ENCODE results near the gene SORL1.
"Not testable (repeated sequence)": the region's sequence is repeated elsewhere in the genome, so short reads cannot be mapped to it uniquely, and the experiment has no call there.

Gene SORL1

DNA sequence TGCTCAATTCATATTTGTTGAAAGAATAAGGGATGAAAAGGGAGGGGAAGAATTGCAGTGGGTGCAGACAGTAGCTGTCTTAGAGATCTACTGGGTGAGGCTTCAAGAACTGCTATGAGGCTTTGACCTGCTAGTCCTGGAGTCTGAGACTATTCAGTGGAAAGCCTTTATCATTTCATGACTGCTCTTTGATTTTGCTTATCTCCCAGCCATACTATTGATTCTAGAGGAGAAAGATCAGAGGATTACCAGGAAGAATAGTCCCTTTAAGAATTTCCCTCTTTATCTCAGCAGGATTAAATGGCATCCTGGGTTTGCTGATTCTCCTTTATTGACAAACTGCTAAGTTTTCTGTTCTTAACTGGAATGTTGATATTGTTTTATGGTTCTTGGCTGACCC lies 108.1 kb downstream of the SORL1 start:
- no peak for DNase-seq (ENCODE audit: low read depth in 1 of 2, low spot score in 1 of 2)

DNA sequence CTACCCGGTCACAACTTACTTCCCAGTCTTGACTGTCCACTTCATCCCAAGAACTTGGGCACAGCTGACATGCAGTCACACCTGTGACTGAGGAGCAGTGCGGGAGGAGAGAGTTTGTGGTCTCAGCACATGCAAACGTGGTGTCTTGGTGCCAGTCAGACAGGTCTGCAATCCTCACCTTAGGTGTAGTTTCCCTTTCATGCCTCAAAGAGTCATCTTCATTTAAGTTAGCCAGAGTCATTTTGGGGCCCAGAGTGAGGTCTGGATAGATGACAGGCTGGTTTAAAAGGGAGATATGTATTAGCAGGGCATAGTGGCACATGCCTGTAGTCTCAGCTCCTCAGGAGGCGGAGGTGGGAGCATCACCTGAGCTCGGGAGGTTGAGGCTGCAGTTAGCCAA lies 109.1 kb downstream of the SORL1 start:
- DNase-seq (ENCODE audit: low read depth in 1 of 2, low spot score in 1 of 2): no peak

DNA sequence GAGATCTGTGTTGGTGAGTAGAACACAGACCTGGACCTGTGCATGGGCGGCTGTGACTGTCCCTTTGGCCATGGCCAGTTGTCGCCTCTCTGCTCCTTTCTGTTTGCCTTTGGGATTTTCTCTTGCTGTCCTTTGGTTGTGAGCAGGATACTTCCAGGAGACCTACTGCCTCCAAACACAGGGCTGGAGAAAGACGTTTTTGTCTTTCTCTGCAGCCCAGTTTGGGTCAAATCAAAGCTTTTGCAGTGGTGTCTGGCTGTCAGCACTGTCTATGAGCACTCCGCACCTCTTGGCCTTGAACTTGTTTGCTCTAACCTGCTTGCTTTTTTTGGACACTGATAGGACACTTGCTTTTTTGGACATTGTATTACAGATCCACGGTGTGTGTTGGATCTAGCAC lies 109.6 kb downstream of the SORL1 start:
- DNase-seq (ENCODE audit: low read depth in 1 of 2, low spot score in 1 of 2): no peak

DNA sequence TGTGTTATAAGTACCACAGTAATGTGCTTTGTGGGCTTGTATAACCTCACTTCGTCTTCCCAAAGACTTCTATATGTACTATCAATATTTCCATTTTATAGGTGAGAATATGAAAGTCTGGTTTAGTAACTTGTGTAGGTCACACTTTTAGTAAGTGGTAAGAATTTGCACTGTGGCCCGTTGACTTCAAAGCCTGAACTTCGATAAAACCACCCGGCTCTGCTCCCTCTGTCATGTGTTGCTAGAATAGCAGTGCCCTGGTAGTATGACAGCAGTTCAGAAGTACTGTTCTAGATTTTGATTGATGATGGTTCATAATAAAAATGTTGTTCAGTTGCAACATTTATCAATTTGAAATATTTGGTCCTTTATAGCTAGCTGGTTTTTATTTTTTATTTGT lies 110.9 kb downstream of the SORL1 start:
- DNase-seq (ENCODE audit: low read depth in 1 of 2, low spot score in 1 of 2): no peak

DNA sequence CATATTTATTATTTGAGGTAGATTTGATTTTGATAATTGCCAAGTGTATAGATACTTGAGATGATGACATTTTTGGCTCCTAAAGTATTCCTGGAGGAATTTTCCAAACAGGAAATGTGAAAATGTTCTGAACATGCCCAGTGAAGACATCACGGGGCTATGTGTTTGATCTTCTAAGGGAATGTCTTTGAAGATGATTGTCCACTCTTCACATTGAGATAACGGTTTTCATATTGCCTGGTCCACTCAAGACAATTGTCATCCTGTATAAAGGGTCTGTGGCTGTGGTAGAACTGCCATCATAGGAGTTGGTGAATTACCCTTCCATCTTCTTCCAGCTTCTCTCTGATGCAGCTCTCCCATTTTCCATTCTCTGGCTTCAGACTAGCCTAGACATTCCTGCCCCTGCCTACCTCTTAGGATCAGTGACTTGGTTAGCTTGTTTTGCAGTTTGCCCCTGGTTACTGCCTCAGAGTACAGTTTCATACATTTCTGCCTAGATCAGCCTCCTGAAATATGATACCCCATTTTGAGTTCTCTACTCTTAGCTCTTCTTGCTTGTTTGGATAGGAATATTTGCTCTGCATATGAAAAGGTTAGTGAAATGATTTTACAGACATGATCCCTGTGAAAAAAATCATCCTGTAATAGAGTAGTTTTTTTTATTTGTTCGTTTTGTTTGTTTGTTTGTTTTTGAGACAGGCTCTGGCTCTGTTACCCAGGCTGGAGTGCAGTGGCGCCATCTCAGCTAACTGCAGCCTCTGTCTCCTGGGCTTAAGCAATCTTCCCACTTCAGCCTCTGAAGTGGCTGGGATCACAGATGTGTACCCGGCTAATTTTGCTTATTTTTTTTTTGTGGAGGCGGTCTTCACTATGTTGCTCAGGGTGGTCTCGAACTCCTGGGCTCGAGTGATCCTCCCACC lies 112.0 kb downstream of the SORL1 start:
- DNase-seq (ENCODE audit: low read depth in 1 of 2, low spot score in 1 of 2): no peak

DNA sequence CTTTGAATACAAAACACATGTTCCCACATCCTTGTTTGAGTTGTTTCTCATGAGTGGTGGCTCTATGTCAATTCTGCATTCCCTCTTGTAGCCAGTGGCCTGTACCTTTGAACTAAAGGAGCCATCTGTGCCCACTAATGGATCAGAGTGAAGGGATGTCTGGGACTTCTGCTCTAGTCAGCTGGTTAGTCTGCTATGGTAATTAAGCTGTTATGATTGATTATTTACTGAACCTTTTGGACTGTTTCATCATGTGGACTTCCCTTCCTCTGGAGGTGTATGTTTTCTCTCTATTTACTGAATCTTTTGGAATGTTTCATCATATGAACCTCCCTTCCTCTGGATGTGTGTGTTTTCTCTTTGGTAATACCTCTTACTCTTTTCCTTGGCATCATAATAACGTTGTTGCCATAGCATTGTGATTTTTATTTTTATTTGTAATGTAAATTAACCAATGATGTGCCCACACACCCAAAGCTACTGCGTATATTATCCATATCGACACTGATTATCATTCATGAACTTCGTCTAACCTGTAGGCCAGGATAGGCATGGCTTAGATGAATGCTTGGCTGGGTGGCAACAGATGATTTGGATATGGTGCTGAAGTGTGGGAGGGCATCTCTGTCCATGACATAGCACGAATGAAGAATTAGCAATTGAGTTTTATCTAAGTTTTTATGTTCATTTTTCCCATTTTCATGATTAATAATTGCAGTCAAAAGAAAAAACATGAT lies 113.0 kb downstream of the SORL1 start:
- no peak for DNase-seq (ENCODE audit: low read depth in 1 of 2, low spot score in 1 of 2)

DNA sequence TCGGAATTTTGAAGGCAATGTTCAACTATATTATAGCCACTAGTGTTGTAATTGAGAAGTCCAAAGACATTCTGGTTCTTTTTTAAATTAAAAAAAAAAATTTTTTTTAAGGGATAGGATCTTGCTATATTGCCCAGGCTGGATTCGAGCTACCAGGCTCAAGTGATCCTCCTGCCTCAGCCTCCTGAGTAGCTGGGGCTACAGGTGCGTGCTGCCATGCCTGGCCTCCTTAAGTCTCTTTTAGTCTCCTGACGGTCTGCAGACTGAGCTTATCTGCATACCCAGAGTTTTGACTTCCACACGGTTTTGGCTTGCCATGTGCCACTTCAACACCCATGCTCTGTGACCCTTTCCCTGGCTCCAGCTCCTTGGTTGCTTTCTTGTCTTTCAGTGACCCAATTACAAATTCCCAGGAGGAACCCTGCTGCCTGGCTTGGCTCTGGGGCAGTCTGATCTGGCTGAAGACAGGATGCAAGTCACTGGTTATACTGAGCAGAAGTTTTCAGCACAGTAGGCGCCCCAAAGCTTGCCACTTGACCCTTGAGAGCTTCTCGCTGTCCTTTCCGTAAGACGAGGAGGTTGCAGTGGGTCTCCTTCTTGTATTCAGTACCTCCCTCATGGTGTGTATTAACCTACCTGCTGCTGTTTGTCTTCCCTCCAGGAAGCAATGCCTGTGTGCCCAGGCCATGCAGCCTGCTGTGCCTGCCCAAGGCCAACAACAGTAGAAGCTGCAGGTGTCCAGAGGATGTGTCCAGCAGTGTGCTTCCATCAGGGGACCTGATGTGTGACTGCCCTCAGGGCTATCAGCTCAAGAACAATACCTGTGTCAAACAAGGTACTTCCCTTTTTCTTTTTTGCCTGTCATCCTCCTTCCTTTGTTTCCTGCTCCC lies 114.4 kb downstream of the SORL1 start:
- DNase-seq (ENCODE audit: low read depth in 1 of 2, low spot score in 1 of 2): no peak

DNA sequence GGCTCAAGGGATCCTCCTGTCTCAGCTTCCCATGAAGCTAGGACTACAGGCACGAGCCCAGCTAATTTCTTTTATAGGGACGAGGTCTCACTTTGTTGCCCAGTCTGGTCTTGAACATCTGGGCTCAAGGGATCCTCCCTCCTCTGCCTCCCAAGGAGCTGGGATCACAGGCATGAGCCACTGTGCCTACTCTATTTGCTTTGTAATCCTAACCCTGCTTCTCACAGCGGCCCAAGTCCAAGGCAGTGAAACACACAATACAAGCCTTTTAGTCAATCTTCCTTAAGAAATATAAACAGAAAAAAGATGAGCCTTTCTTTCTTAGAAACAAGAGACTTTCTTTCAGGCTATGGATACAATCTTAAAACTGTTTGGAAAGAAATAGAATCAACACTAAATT lies 115.9 kb downstream of the SORL1 start:
- no peak for DNase-seq (ENCODE audit: low read depth in 1 of 2, low spot score in 1 of 2)

DNA sequence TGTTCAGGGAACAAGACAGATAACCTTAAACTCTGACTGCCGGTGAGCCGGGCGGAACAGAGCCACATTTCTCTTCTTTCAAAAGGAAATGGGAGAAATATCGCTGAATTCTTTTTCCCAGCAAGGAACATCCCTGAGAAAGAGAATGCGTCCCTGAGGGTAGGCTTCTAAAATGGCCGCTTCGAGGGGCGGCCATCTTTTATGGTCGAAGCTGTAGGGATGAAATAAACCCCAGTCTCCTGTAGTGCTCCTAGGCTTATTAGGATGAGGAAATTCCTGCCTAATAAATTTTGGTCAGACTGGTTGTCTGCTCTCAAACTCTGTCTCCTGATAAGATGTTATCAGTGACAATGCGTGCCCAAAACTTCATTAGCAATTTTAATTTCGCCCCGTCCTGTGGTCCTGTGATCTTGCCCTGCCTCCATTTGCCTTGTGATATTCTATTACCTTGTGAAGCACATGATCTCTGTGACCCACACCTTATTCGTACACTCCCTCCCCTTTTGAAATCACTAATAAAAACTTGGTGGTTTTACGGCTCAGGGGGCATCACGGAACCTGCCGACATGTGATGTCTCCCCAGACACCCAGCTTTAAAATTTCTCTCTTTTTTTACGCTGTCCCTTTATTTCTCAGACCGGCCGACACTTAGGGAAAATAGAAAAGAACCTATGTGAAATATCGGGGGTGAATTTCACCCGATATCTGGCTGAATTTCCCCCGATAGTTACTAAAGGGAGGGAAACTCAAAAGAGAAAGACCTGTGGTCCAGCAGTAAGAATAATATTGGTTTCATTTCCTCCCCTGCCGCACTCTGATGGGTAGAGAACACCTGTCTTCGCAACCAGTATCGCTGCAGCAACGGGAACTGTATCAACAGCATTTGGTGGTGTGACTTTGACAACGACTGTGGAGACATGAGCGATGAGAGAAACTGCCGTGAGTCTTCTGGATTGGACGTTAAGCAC lies 117.5 kb downstream of the SORL1 start:
- DNase-seq (ENCODE audit: low read depth in 1 of 2, low spot score in 1 of 2): not testable (repeated sequence)

DNA sequence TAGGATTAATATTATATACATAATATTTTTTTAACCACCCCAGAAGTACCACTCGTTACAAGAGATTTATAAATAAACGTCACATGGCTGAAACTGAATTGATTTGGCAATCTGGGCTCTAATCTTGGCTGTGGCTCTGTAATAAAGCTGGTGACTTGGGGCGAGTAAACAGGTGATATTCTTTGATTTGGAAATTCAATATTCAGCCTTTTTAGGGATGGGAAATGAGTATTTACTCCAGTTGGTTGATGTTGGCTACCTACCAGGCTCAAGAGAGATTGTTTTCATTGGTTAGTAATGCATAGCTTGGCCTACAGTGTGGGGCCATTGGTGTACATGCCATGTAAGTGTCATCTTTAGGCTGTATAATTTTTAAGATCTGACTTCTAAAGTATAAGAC lies 118.3 kb downstream of the SORL1 start:
- DNase-seq (ENCODE audit: low read depth in 1 of 2, low spot score in 1 of 2): no peak

DNA sequence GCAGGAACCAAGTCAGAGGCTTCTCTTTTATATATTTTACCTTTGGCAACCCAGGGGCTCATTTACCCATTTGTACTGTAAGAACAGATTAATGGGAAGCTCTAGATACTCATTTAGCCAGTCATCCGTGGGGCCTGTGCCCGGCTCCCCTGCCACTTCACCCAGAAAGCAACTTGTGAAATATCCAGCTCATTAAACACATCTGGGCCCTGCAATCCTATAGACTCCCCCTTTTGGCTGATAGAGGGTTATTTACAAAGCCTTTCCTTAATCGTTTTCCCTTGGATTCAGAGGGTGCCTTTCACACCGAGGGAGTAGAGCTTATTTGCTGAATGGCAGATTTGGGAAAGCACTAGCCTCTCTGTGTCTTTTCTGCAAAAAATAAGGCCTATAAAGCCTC lies 119.4 kb downstream of the SORL1 start:
- no peak for DNase-seq (ENCODE audit: low read depth in 1 of 2, low spot score in 1 of 2)

DNA sequence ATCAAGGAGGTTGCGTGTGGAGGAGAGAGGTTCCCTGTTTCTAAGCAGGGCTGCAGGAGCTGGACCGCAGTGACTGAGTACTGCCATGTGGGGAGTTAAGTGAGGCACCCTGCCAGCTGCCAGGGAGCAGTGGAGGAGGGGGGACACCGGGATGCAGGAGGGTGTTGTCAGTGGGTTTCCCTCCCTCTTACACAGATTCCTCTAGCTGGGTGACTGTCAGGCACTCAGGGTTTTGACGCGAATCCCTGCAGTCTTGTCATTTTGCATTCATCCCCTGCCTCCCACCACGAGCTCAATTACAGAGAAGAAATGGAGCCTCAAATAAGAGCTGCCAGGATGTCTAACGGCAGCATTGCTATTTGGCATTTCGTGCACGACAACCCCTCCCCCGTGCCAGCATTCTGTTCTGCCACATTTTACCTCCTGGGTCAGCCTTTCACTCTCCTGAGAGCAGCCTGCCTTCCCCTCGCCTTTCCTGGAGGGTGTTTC lies 120.5 kb downstream of the SORL1 start:
- DNase-seq (ENCODE audit: low read depth in 1 of 2, low spot score in 1 of 2): no peak

DNA sequence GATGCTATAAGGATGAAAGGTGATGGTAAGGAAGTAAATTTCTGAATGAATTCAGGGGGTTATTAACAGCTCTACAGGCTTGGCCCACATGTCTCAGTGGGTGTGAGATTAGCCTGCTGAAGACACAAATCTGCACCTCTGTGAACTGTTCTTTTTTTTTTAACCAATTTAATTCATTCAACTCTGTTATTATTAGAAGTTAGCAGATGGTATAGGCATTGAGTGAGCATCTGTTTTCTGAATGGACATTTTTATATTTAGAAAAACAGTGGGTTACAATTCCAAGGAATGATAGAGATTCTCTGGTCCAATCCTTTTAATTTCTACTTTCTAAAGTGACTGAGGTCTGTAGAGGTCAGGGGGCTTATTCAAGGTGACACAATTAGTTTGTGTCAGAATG lies 122.7 kb downstream of the SORL1 start:
- no peak for DNase-seq (ENCODE audit: low read depth in 1 of 2, low spot score in 1 of 2)

DNA sequence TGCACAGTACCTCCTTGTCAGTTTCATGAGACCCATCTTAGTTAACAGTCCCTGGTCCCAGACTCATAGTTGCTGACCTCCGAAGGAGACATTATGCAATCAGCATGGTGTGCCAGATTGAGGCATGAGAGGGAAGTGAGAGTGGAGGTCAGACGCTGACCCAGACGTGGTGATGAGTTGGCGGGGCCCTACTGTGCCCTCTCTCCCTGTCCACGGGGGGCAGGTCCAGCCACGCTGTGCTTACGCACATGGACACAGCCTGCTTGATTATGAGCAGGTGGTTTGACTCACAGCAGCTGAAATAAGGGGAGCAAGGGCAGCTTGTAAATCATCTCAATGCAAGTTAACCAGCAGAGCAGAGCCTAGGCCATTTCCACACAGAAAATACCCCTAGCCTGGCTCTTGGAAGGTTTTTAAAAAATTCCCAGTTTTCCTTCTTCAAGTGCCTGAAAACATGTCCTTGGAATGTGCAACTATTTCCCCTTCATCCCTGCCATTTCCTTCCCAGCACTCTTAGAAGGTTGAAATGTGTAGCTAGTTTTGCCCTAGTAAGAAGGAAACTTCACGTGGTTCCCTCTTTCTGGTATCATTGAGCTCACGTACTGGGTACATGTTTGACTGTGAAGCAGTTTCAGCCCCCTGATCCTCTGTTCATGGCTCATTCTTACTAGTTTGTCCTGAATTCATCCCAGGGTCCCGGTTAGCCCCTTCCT lies 123.3 kb downstream of the SORL1 start:
- DNase-seq (ENCODE audit: low read depth in 1 of 2, low spot score in 1 of 2): no peak

DNA sequence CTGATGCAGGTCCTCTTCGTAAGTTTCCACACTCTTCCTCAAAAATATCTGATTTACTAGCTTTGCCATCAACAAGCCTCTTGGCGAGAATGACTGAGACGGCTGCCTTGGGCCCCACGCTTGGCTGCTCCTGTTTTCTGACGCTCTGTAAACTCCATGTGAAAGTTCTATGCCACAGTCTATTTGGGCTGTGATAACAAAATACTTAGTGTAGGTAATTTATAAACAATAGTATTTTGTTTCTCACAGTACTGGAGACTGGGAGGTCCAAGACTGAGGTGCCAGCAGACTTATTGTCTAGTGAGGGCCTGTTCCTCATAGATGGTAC lies 123.8 kb downstream of the SORL1 start:
- DNase-seq (ENCODE audit: low read depth in 1 of 2, low spot score in 1 of 2): no peak

DNA sequence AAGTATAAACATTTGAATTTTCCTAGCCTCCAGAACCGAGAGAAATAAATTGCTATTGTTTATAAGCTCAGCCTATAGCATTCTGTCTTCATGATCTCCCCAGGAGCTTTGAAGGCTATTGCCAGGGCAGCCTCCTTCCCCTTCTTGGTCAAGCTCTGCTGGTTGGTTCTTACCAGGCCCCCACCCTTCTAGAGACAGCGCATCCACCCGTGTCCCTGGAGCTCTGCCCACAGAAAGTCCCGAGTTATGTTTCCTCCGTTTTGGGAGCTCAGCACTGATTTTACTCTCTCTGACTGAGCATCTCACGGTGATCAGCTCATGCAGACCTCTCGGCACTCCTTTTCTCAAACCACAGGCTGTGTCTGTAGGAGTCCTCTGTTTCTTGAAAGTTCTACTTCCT lies 124.4 kb downstream of the SORL1 start:
- no peak for DNase-seq (ENCODE audit: low read depth in 1 of 2, low spot score in 1 of 2)

DNA sequence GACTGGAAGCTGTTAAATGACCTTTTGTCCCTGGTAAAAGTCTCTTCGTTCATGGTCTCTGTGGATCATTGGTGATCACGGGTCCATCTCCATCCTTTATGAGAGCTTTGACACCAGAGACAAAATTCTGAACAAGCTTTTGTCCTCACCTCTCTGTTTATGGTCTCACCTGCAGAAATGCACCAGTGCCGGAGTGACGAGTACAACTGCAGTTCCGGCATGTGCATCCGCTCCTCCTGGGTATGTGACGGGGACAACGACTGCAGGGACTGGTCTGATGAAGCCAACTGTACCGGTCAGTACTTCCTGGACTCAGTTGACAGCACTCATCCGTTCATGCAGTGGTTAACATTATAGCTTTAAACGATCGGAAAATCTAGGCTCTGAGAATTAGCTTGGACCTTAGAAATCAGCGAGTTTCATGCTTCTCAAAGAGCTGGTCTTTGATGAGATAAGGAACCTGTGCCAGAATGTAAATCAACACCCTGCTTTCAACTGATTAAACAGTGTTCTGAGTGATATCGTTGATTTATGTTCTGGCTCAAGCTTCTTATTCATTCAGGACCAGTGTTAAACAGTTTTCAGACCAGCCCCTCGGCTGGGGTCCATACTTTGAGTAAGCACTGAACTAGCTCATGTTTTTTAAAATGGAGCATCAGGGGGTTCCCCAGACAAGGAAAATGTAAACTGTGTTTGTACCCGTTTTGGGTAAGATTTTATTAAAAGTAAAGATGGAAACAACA lies 125.2 kb downstream of the SORL1 start:
- no peak for DNase-seq (ENCODE audit: low read depth in 1 of 2, low spot score in 1 of 2)

DNA sequence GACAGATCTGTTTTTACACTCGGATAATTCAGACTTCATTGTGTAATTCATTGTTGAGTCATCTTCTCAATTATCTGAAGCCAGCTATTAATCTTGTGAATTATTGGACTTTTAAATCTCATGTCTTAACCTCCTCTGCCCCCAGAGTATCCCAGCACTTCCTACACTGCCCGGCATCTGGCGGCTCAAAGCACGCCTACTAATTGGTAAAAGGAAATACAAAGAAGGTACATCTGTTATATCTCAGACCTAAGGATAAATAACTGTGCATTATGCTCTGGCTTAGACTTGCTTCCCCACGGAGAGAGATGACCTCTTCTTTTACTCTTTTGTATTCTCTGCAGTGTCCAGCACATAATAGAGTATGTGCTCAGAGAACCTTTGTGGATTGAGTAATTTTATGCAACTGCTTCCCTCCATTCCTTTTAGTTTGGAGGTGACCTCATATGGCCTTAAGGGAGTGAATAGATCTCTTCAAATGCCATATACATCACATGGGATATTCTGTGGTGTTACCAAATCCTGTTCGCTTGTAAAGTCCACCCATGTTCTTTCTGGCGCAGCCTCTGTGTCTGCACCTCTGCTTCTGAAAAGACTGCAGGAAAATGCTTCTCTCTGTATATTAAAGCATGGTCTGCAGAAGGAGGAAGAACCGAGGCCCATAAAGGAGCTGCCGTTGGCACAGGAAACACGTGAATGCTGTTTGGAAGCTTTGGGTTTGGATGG lies 126.3 kb downstream of the SORL1 start:
- no peak for DNase-seq (ENCODE audit: low read depth in 1 of 2, low spot score in 1 of 2)

All from activated T-helper 1 cell treated with anti-CD3 and anti-CD28 coated beads, Interleukin-2, amount 50 U/mL, for 16 hours (primary cell).